ENCODE data around the gene MCM9.

GRCh38 chr6:118875672-118876071 is 59.3 kb downstream of the MCM9 start:
- TF ChIP-seq CTCF (IDR thresholded peaks at IDR 0.05) (no peak), RCOR1 (IDR thresholded peaks at IDR 0.05; ENCODE audit: low read depth, low read length) (no peak), GATA3 (IDR thresholded peaks at IDR 0.05; ENCODE audit: borderline replicate concordance) (no peak), HDAC2 (IDR thresholded peaks at IDR 0.05) (no peak), REST (IDR thresholded peaks at IDR 0.05) (no peak), EHMT2 (IDR thresholded peaks at IDR 0.05; ENCODE audit: low read depth) (no peak), MYC (IDR thresholded peaks at IDR 0.05; ENCODE audit: borderline replicate concordance, low read length) (no peak), JUNB (IDR thresholded peaks at IDR 0.05) (no peak), JUN (IDR thresholded peaks at IDR 0.05) (no peak), PHF8 (IDR thresholded peaks at IDR 0.05; ENCODE audit: borderline replicate concordance, low read depth) (no peak), MAFK (IDR thresholded peaks at IDR 0.05; ENCODE audit: partially characterized antibody) (no peak), ZNF302 (CRISPR knock-in tag; IDR thresholded peaks at IDR 0.05) (no peak), CEBPB (IDR thresholded peaks at IDR 0.05) (no peak), USF2 (IDR thresholded peaks at IDR 0.05) (no peak)

Data from A549 (cell line).